ENCODE data around the gene SPG7.
"Not testable (repeated sequence)": the region's sequence is repeated elsewhere in the genome, so short reads cannot be mapped to it uniquely, and the experiment has no call there.

Gene SPG7

DNA sequence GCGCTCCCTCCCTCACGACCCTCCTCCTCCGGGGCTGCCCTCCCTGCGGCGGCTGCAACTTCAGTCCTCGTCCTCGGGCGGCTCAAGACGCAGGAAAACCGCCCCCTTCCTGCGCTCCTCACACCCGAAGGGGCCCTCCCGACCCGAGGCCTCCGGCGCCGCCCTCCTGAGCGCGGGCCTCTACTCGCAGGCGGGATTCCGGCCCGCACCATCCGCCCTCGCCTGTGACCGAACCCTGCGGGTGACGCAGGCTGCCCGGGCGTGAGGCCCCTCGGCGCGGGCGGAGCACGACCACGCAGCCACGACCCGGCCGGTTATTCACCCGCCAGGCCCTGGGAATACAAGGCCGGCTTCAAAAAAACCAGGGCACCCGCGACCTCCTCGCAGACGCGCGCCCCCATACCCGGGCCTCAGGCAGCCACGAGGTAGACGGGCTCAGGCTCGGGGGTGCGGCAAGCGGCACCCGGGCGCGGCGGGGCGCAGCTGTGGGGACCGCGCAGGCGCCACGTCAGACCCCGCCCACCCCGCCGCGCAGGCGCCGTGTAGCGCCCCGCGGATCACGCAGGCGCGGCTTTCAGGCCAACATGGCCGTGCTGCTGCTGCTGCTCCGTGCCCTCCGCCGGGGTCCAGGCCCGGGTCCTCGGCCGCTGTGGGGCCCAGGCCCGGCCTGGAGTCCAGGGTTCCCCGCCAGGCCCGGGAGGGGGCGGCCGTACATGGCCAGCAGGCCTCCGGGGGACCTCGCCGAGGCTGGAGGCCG lies at the start of gene SPG7:
Gene SPG7 (plus strand): TSS at position 570 of the 757 bp plus-strand sequence. CDS start 15 bp downstream, at position 585.
- peak; percentile 78 for DNase-seq (ENCODE audit: low read depth)

DNA sequence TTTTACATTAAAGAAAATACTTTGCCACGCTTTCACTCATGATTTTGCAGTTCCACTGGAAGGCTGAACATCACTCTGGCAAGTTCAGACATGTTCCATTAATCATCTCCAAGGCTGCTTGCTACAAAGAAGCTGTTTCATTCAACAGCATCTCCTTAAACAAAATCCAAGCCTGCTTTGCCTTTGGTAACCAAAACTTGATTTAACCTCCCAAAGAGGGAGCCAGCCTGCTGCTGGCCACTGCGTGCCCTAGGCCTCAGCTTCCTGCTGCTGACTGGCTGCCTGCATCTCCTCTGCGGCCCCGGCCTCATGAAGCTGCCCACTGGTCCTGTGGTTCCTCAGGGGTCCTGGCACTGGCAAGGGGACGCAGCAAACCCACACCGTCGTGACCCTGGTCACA lies 49.7 kb upstream of the SPG7 start:
- no peak for DNase-seq (ENCODE audit: low read depth)

DNA sequence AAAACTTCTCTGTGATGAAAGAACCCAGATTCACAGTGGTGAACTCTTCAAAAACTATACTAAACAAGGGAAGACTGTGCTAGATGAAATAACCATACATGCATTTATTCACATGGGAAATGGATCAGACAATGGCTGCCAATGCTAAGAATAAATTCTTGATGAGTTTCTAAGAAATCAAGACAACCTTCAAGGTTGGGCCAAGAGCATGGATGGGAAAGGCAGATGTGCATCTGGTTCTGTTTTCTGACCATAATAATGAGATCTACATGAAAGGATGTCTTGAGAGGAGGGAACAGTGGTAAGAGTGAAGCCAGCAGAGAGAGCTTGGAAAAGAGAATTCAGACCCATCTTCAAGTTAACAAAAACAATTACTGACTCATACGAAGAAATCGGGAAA lies 49.2 kb upstream of the SPG7 start:
- DNase-seq (ENCODE audit: low read depth): no peak

DNA sequence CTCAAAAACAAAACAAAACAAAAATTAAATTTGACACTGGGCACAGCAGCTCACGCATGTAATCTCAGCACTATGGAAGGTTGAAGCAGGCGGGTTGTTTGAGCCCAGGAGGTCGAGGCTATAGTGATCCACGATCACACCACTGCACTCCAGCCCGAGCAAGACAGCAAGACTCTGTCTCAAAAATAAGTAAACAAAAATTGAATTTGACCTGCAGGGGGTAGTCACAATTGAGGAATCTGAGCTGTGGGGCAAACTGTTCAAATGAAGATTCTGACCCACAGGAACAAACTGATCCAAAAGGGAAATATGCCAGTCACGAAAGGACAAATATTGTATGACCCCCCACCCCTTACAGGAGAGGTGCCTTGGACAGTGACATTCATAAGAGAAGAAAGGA lies 47.6 kb upstream of the SPG7 start:
- DNase-seq (ENCODE audit: low read depth): no peak

DNA sequence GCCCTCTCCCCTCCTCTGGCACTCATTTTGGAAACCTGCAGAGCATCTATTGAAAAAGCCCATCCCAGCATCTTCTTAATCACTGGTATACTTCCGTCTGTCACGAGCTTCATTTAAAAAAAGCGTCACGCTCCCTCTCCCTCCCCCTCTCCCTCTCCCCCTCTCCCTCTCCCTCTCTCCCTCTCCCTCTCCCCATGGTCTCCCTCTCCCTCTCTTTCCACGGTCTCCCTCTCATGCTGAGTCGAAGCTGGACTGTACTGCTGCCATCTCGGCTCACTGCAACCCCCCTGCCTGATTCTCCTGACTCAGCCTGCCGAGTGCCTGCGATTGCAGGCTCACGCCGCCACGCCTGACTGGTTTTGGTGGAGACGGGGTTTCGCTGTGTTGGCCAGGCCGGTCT lies 46.3 kb upstream of the SPG7 start:
- not testable (repeated sequence) for DNase-seq (ENCODE audit: low read depth)

DNA sequence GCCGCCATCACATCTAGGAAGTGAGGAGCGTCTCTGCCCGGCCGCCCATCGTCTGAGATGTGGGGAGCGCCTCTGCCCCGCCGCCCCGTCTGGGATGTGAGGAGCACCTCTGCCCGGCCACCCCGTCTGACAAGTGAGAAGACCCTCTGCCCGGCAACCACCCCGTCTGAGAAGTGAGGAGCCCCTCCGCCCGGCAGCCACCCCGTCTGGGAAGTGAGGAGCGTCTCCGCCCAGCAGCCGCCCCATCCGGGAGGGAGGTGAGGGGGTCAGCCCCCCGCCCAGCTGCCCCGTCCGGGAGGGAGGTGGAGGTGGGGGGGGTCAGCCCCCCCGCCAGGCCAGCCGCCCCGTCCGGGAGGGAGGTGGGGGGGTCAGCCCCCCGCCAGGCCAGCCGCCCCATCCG lies 45.6 kb upstream of the SPG7 start:
- not testable (repeated sequence) for DNase-seq (ENCODE audit: low read depth)

DNA sequence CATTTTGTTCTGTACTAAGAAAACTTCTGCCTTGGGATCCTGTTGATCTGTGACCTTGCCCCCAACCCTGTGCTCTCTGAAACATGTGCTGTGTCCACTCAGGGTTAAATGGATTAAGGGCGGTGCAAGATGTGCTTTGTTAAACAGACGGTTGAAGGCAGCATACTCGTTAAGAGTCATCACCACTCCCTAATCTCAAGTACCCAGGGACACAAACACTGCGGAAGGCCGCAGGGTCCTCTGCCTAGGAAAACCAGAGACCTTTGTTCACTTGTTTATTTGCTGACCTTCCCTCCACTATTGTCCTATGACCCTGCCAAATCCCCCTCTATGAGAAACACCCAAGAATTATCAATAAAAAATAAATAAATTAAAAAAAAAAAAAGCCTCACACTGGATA lies 44.9 kb upstream of the SPG7 start:
- not testable (repeated sequence) for DNase-seq (ENCODE audit: low read depth)

DNA sequence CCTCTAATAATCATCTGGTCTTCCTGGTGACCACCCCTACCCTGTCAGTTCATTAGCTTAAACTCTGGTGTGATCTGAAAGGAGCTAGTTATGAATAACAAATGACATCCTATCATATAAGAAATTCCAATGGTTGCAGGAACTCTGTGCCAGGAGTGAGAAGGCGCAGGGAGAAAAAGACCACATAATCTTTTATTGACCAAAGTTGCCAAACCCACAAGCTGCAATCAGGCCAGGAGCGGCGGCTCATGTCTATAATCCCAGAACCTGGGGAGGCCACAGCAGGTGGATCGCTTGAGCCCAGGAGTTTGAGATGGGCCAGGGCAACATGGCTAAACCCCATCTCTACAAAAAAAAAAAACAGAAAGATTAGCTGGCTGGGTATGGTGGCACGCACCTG lies 41.3 kb upstream of the SPG7 start:
- peak; percentile 29 for DNase-seq (ENCODE audit: low read depth)

DNA sequence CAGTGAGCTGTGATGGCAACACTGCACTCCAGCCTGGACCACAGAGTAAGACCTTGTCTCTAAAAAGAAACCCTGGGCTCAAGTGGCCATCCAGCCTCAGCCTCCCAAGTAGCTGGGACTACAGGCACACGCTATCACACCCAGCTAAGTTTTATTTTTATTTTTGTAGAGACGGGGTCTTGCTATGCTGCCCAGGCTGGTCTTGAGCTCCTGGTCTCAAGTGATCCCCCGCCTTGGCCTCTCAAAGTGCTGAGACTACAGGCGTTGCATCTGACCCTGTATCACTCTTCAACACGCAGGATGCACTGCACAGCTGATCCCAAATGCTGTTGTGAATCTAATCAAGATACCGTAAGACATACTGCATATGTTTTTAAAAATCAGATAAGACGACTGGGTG lies 40.8 kb upstream of the SPG7 start:
- DNase-seq (ENCODE audit: low read depth): no peak

DNA sequence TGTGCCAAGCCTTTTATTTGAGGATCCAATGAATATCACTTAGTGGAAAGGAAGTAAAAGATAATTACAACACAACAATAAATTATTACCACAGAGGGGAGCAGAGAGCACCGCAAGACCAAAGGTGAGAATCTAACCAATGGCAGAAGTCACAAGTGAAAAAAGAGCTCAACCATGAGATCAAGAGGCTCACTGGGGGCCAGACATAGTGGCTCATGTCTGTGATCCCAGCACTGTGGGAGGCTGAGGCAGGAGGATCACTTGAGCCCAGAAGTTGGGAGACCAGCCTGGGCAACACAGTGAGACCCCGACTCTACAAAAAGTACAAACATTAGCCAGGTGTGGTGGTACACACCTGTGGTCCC lies 35.5 kb upstream of the SPG7 start:
- DNase-seq (ENCODE audit: low read depth): no peak

DNA sequence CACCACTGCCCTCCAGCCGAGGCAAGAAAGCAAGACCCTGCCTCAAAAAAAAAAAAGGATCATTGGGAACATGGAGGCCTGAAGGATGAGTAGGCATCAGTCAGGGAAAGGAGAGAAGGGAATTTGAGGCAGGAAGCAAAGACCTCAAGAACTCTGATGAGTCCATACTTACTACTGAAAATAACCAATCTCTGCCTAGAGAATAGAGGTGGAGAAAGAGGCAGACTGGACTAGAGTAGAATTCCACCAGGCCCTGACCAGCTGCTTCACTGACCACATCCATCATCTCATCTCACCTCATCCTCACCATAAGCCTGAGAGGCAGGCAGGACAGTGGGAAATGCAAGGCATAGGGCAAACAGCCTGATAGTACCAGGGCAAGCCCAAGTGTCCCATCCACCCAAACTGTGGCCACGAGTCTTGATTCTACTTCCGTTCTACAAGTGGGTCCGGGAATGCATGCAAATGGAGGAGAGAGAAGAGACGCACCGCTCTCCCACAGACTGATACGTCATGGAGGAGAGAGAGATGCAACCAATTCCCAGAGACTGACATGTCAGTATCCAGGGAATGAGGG lies 35.0 kb upstream of the SPG7 start:
- DNase-seq (ENCODE audit: low read depth): no peak

DNA sequence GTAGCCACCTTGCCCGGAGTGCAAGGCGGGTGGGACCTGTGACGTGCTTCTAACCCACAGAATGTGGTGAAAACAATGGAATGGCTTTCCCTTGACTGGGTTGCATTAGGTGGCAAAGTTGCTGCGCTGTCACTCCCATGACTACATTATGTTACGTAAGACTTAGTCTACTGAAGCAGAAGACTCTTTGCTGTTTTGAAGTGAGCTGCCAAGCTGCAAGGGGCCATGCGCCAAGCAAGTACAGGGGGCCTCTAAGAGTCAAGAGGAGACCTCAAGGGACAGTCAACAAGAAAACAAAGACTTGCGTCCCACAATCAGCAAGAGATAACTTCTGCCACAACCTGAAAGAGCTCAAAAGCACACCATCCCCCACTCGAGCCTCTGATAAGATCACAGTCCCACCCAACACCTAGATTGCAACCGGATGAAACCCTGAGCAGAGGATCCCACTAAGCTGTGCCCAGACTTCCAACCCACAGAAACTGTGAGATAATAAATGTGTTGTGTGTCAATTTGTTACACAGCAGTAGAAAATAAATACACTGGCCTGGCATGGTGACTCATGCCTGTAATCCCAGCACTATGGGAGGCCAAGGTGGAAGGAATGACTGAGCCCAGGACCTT lies 34.3 kb upstream of the SPG7 start:
- peak; percentile 76 for DNase-seq (ENCODE audit: low read depth)

DNA sequence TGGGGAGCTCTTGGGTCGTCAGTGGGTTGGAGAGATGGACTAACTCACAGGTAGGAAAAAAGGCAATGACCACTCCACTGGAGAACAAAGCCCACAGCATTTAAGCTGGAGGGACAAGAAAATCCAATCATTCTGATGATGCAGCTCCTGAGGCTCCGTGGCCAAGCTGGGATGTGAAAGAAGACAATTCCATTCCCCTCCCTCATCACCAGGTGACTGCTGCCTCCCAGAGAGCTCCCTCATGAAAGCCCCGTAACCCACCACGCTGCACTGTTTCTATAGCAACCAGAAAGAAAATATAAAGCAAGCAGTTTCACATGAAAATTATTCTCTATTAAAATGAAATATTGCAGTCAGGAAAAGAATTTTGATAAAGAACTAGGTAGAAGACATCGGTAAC lies 33.1 kb upstream of the SPG7 start:
- no peak for DNase-seq (ENCODE audit: low read depth)

DNA sequence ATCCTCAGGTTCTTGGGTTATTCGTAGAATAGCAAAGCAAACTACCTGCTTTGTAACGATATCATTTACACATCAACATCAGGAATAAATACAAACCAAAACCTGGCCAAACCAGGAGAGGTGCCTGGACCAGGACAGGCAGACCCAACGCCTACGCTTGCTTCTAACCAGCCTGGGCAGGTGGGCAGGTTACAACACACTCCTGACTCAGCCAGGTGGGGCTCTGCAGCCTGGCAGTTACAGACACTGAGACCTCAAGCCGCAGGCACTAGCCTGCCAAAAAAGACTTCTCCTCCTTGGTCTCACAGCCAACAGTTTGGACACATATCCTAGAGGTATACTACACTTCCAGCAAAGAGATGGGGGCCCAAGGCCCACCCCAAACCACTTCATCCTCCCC lies 31.8 kb upstream of the SPG7 start:
- DNase-seq (ENCODE audit: low read depth): no peak

DNA sequence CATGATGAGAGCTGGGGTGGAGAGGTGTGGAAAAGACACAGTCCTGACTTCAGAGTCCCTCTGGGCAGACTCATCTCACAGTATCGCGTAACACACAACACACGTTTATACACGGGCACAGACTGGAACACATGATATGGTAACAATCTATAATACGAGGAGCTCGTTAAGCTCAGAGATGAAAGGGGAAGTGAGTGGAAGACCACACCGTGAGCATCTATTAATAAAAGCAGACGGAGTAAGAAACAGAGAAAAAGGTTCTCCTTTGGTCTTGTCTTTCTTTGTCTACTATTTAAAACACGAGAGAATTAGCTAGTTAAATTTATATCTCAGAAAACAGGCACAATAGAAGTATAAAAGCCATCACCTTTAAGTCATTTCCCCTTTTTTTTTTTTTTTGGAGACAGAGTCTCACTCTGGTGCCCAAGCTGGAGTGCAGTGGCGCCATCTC lies 31.4 kb upstream of the SPG7 start:
- DNase-seq (ENCODE audit: low read depth): no peak

DNA sequence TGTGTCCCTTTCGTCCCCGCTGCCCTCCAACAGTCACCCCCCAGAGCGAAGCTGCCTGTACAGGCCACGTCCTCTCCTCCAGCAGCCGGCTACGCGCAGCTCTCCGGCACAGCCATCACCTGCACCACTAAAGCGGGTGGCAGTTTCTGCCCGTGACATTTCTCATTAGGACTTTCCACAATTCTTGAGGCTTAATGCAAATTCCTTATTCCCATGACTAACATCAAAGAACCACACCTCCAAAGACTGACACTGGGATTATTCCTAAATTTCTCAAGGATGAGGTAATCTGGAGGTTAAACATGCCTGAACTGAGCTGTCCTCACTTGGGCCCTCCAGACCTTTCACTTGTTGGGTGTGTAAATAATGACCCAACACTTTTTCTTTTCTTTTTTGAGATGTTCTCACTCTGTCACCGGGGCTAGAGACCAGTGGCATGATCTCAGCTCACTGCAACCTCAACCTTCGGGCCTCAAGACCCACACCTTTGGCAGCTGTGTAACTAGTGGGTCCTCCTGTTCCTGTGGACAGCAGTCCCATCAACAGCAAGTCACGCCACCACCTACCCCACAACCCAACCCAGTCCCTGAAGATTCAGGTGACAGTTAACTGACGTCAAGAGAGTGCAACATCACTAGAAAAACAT lies 29.5 kb upstream of the SPG7 start:
- peak; percentile 86 for DNase-seq (ENCODE audit: low read depth)

DNA sequence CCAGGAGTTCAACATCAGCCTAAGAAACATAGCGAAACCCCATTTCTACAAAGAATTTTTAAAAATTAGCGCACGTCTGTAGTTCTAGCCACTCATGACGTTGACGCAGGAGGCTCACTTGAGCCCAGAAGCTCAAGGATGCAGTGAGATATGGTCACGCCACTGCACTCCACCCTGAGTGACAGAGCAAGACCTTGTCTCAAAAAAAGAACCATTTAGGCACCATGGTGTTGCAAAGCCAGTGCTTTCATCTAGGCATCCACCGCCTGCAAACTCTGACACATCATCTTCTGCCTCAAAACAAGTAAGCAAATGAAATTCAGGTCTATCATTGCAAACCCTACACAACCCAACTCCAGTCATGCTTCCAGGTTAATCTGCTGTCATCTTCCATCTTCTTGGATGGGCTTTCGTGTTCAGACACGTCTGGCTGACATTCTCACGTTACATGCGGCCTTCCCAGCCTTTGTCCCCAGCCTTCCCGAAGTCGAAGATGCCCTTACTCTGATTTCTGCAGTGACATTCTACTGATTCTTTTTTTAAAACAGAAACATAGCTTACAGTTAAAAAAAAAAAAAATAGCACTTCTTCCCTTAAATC lies 26.7 kb upstream of the SPG7 start:
- no peak for DNase-seq (ENCODE audit: low read depth)

DNA sequence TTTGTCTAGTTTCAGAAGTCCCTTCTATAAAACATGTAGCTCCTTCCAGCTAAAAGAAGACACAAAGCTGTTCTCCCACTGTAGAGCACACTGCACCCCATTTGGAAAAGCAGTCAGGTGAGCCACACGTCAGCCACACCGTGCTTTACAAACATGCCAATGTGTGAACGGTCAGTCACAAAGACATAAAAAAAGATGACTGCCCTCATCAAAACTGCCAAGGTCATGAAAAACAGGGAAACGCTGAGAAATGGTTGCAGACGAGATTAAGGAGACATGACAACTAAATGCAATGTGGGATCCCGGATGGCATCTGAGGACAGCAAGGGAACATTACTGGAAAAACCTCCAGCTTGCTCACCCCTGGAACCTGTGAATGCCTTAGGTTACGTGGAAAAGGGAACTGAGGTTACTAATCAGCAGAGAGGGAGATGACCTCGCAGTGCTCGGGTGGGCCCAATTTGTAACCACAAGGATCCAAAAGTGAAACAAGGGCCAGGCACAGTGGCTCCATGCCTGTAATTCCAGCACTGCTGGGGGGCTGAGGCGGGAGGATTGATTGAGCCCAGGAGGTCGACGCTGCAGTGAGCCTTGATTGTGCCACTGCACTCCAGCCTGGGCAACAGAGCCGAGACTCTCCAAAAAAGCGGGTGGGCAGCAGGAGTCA lies 25.9 kb upstream of the SPG7 start:
- no peak for DNase-seq (ENCODE audit: low read depth)

DNA sequence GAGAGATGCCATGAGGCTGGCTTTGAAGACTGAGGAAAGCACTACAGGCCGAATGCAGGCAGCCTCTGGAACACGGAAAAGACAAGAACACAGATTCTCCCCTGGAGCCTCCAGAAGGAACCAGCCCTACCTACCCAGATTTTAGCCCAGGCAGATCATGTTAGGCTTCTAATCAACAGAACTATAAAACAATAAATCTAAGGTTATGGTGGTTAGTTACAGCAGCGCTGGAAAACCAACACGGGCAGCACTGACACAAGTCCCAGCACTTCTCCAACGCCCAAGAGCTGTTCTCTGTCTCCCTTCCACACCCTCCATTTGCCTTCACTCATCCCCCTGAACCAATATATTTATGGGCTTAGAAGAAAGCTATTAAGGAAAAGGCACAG lies 25.4 kb upstream of the SPG7 start:
- no peak for DNase-seq (ENCODE audit: low read depth)

DNA sequence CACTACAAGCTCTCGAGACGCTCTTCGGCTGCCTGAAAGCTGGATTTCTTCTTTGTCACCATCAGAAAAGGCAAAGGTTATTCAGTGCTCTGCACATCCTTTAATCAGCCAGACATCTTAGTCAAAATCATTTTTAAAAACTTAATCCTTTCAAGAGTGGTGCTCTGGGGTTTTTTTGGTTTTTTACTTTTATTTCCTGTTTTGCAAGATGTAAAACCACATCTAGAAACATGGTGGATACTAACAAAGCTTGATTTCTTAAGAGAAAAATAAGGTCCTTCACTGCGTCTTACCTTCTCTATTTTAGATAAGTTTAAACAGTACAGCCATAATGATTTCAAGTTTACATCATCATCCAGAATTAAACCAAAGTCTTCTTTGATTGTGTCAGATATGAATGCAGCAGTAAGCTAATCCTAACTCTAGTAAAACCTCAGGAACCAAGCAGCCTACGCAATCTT lies 24.1 kb upstream of the SPG7 start:
- peak; percentile 71 for DNase-seq (ENCODE audit: low read depth)

DNA sequence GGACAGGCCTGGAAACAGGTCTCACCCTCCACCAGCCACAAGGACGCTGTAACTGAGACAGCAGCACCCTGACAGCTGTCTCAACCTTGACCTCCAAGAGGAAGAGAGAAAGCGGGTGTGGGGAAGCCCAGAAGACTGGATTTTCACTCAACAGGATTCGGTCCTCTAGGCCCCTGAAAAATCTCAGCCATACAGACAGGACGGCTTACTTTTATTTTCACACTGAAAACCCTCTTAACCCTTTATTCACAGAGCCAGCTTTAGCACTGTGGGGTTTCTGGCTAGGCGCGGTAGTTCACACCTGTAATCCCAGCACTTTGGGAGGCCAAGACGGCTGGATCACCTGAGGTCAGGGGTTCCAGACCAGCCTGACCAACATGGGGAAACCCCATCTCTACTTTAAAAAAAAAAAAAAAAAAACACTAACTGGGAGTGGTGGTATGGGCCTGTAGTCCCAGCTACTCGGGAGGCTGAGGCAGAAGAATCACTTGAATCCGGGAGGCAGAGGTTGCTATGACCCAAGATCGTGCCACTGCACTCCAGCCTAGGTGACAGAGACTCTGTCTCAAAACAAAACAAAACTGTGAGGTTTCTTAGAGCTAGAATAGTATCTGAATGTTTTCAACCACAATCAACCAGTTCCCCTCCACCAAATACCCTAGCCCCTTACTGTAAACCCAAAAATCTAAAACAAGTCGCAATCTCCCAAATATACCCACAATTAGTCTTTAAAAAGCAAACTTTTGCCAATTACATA lies 23.1 kb upstream of the SPG7 start:
- DNase-seq (ENCODE audit: low read depth): no peak
